ENCODE data around the gene ROR1. TPM values are rescaled to one million over a fixed set of nuclear protein-coding genes. Genes with fewer than 3 reads are reported as not detected.

ROR1 gene
- total RNA-seq, 1 experiment from 2014 or later = 33.8 TPM

- Mint-ChIP-seq H3K4me3 (ENCODE audit: low read depth, unreplicated experiment) (no peak overlapping the region), H3K36me3 (ENCODE audit: insufficient read depth, unreplicated experiment) (peaks cover 19% of the 10 kb centered on the region), H3K9me3 (ENCODE audit: low read depth, unreplicated experiment) (peaks cover 3% of the 10 kb centered on the region), H3K27me3 (ENCODE audit: unreplicated experiment) (no peaks in the 10 kb centered on the region), H3K27ac (ENCODE audit: unreplicated experiment) (no peak overlapping the region), H3K4me1 (ENCODE audit: low read depth, unreplicated experiment) (no peaks in the 10 kb centered on the region)
- intact Hi-C loops (cut with micrococcal nuclease; ENCODE audit: unreplicated experiment) = no loop called here
- no TSS peak for BruUV-seq (replicated peaks)
- no peak for DNase-seq
- TF ChIP-seq, protein P1, sequence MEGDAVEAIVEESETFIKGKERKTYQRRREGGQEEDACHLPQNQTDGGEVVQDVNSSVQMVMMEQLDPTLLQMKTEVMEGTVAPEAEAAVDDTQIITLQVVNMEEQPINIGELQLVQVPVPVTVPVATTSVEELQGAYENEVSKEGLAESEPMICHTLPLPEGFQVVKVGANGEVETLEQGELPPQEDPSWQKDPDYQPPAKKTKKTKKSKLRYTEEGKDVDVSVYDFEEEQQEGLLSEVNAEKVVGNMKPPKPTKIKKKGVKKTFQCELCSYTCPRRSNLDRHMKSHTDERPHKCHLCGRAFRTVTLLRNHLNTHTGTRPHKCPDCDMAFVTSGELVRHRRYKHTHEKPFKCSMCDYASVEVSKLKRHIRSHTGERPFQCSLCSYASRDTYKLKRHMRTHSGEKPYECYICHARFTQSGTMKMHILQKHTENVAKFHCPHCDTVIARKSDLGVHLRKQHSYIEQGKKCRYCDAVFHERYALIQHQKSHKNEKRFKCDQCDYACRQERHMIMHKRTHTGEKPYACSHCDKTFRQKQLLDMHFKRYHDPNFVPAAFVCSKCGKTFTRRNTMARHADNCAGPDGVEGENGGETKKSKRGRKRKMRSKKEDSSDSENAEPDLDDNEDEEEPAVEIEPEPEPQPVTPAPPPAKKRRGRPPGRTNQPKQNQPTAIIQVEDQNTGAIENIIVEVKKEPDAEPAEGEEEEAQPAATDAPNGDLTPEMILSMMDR (IDR thresholded peaks at IDR 0.05; ENCODE audit: unreplicated experiment) = no peak
- CTCF ChIA-PET = no interaction called here
Measured at GRCh38 chr1:64183395-64184002, 409.7 kb downstream of the ROR1 start.

DNA sequence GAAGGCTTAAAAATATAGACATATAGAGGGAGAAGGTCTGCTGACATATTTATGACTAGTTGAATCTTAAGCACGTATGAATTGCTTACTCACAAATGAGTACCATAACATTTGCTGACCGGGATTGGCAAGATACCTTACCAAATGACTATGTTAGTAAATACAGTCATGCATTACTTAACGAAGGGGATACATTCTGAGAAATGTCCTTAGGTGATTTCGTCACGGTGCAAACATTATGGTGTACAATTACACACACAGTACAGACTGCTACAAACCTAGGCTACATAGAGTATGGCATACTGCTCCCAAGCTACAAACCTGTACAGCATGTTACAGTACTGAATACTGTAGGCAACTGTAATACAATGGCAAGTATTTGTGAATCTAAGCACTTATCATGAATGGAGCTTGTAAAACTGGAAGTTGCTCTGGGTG is 410.2 kb downstream of the ROR1 start:
- no peak overlapping the region for H3K27ac Mint-ChIP-seq (ENCODE audit: unreplicated experiment)
- BruUV-seq (replicated peaks) = no TSS peak
- TF ChIP-seq, protein P1 (IDR thresholded peaks at IDR 0.05; ENCODE audit: unreplicated experiment) = no peak
- no peaks in the 10 kb centered on the region for H3K4me1 Mint-ChIP-seq (ENCODE audit: low read depth, unreplicated experiment)
- intact Hi-C loops (cut with micrococcal nuclease; ENCODE audit: unreplicated experiment) = no loop called here
- H3K36me3 Mint-ChIP-seq (ENCODE audit: insufficient read depth, unreplicated experiment) = peaks cover 13% of the 10 kb centered on the region
- no peaks in the 10 kb centered on the region for H3K27me3 Mint-ChIP-seq (ENCODE audit: unreplicated experiment)
- CTCF ChIA-PET = no interaction called here
- no peak overlapping the region for H3K4me3 Mint-ChIP-seq (ENCODE audit: low read depth, unreplicated experiment)
- peaks cover 3% of the 10 kb centered on the region for H3K9me3 Mint-ChIP-seq (ENCODE audit: low read depth, unreplicated experiment)
- DNase-seq = no peak

GRCh38 chr1:64186138-64186897 is 412.5 kb downstream of the ROR1 start:
- BruUV-seq (replicated peaks) = no TSS peak
- H3K4me3 Mint-ChIP-seq (ENCODE audit: low read depth, unreplicated experiment) = no peak overlapping the region
- TF ChIP-seq, protein P1 (IDR thresholded peaks at IDR 0.05; ENCODE audit: unreplicated experiment) = no peak
- H3K9me3 Mint-ChIP-seq (ENCODE audit: low read depth, unreplicated experiment) = peaks cover 3% of the 10 kb centered on the region
- no peaks in the 10 kb centered on the region for H3K4me1 Mint-ChIP-seq (ENCODE audit: low read depth, unreplicated experiment)
- intact Hi-C loops (cut with micrococcal nuclease; ENCODE audit: unreplicated experiment) = no loop called here
- H3K36me3 Mint-ChIP-seq (ENCODE audit: insufficient read depth, unreplicated experiment) = peaks cover 12% of the 10 kb centered on the region
- DNase-seq = peak; percentile 10
- no peaks in the 10 kb centered on the region for H3K27me3 Mint-ChIP-seq (ENCODE audit: unreplicated experiment)
- CTCF ChIA-PET = no interaction called here
- no peak overlapping the region for H3K27ac Mint-ChIP-seq (ENCODE audit: unreplicated experiment)

GRCh38 chr1:64186898-64187280 is 413.1 kb downstream of the ROR1 start:
- no peak overlapping the region for H3K4me3 Mint-ChIP-seq (ENCODE audit: low read depth, unreplicated experiment)
- CTCF ChIA-PET = no interaction called here
- no TSS peak for BruUV-seq (replicated peaks)
- peaks cover 3% of the 10 kb centered on the region for H3K9me3 Mint-ChIP-seq (ENCODE audit: low read depth, unreplicated experiment)
- intact Hi-C loops (cut with micrococcal nuclease; ENCODE audit: unreplicated experiment) = no loop called here
- DNase-seq = no peak
- TF ChIP-seq, protein P1 (IDR thresholded peaks at IDR 0.05; ENCODE audit: unreplicated experiment) = no peak
- H3K27ac Mint-ChIP-seq (ENCODE audit: unreplicated experiment) = no peak overlapping the region
- no peaks in the 10 kb centered on the region for H3K27me3 Mint-ChIP-seq (ENCODE audit: unreplicated experiment)
- peaks cover 12% of the 10 kb centered on the region for H3K36me3 Mint-ChIP-seq (ENCODE audit: insufficient read depth, unreplicated experiment)
- no peaks in the 10 kb centered on the region for H3K4me1 Mint-ChIP-seq (ENCODE audit: low read depth, unreplicated experiment)

Data from Calu3 (cell line).